Ovary (tissue), 3 donors: ENCODE results near the gene STK24.

Experiments
- CTCF ChIP-seq, 3 donors: fragments of 450-650 bp in 2 of 3; fragments of 200-600 bp in 1 of 3; IDR thresholded peaks; one replicate each; pipeline versions ENCODE4 v1.5.1 to v1.8.0; 2016 to 2022; ENCODE audit warnings: antibody characterized with exemption in 3 of 3, mild to moderate bottlenecking in 1 of 3
- POLR2A ChIP-seq: fragments of 450-650 bp; IDR thresholded peaks from one replicate; pipeline ENCODE4 v1.6.1; 2017; ENCODE audit warnings: antibody characterized with exemption, mild to moderate bottlenecking, moderate library complexity
- donor health status: DM: no; HTN: no; CAD: no.

- TF ChIP-seq POLR2A (no peak), CTCF (IDR thresholded peaks at IDR 0.05) (no peak)
These were observed 33.4 kb downstream of the STK24 start for GRCh38 chr13:98543378-98544103.
